ENCODE results near the gene SLFN12L.
"Not testable (repeated sequence)": the region's sequence is repeated elsewhere in the genome, so short reads cannot be mapped to it uniquely, and the experiment has no call there.

Gene SLFN12L

GRCh38 chr17:35493040-35493439 lies 44.4 kb downstream of the SLFN12L start:
- no peak for DNase-seq

- no peak for DNase-seq
Observed at GRCh38 chr17:35491417-35491816, 46.1 kb downstream of the SLFN12L start.

- no peak for DNase-seq
Observed at GRCh38 chr17:35489944-35490343, 47.5 kb downstream of the SLFN12L start.

GRCh38 chr17:35488991-35489390 lies 48.5 kb downstream of the SLFN12L start:
- DNase-seq = no peak

GRCh38 chr17:35486920-35487732 lies 50.4 kb downstream of the SLFN12L start:
- peak; percentile 30 to 83 (median 78) for DNase-seq

- no peak for DNase-seq
Observed at GRCh38 chr17:35479271-35479670, 58.2 kb downstream of the SLFN12L start.

- no peak for DNase-seq
Observed at GRCh38 chr17:35477248-35477647, 60.2 kb downstream of the SLFN12L start.

- no peak for DNase-seq
Observed at GRCh38 chr17:35476283-35476820, 61.1 kb downstream of the SLFN12L start.

- no peak for DNase-seq
Observed at GRCh38 chr17:35468475-35468874, 69.0 kb downstream of the SLFN12L start.

- DNase-seq = peak in 2 of 5 experiments; percentile 57 to 76
Observed at GRCh38 chr17:35467824-35468223, 69.7 kb downstream of the SLFN12L start.

GRCh38 chr17:35460354-35460851 lies 77.1 kb downstream of the SLFN12L start:
- peak; percentile 16 to 89 (median 48) for DNase-seq

- DNase-seq = not testable (repeated sequence)
Observed at GRCh38 chr17:35454035-35454434, 83.4 kb downstream of the SLFN12L start.

GRCh38 chr17:35453171-35453570 lies 84.3 kb downstream of the SLFN12L start:
- no peak for DNase-seq

- DNase-seq = no peak
Observed at GRCh38 chr17:35449371-35449931, 88.0 kb downstream of the SLFN12L start.

- no peak for DNase-seq
Observed at GRCh38 chr17:35448899-35449227, 88.6 kb downstream of the SLFN12L start.

- DNase-seq = peak; percentile 52 to 92 (median 85)
Observed at GRCh38 chr17:35448214-35448898, 89.1 kb downstream of the SLFN12L start, which contains the start of gene SLFN13. TSS of gene SLFN13 (minus strand) at chr17:35448766. CDS start at chr17:35445680, 3,086 bp downstream.

GRCh38 chr17:35447499-35447898 lies 90.0 kb downstream of the SLFN12L start:
- no peak for DNase-seq

GRCh38 chr17:35438433-35438832 lies 99.0 kb downstream of the SLFN12L start:
- DNase-seq = no peak

GRCh38 chr17:35433075-35433894 lies 104.2 kb downstream of the SLFN12L start:
- DNase-seq = peak in 4 of 5 experiments; percentile 17 to 84 (median 30)

GRCh38 chr17:35432176-35433074 lies 105.1 kb downstream of the SLFN12L start, which contains the start of gene SLFN12:
TSS of gene SLFN12 (minus strand) at chr17:35432500. CDS start at chr17:35423028, 9,472 bp downstream.
- DNase-seq = peak in 4 of 5 experiments; percentile 15 to 86 (median 54)

GRCh38 chr17:35429702-35430101 lies 107.8 kb downstream of the SLFN12L start:
- DNase-seq = no peak
